NCI-H1048 (cell line): ENCODE data around the gene PARD3.
"Not testable (repeated sequence)": the region's sequence is repeated elsewhere in the genome, so short reads cannot be mapped to it uniquely, and the experiment has no call there.

ENCODE experiments used
- DNase-seq: peaks from one replicate; lab custom pipeline; 2025; lab: John Stamatoyannopoulos, UW

The PARD3 gene

DNA sequence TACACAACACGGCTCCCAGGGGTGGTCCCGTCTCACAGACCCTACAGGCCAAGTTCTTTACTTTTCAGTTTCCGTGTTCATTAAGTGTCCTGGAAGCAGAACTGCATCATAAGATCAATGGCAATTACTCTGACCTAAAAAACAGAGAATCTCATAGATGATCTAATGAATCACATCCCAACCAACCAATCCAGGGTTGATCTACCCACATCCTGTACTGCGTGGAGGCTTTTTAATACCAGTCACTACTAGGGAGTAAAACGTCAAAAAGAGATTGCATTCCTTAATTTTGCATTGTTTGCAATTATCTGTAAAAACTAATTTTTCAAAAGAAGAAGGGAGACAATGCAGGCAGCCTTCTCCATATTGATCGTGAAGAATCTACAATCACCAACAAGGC, 72.6 kb downstream of the PARD3 start:
- DNase-seq = no peak

DNA sequence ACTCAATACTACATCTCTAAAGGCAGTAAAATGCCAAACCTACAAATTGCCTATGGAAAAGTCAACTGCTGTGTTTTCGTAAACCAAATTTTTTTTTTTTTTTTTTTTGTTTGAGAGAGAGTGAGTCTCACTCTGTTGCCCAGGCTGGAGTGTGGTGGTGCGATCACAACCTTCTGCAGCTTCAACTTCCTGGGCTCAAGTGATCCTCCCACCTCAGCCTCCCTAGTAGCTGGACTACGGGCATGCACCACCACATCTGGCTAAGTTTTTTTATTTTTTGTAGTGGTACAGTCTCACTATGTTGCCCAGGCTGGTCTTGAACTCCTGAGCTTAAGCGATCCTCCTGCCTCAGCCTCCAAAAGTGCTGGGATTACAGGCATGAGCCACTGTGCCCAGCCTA, 74.0 kb downstream of the PARD3 start:
- not testable (repeated sequence) for DNase-seq

DNA sequence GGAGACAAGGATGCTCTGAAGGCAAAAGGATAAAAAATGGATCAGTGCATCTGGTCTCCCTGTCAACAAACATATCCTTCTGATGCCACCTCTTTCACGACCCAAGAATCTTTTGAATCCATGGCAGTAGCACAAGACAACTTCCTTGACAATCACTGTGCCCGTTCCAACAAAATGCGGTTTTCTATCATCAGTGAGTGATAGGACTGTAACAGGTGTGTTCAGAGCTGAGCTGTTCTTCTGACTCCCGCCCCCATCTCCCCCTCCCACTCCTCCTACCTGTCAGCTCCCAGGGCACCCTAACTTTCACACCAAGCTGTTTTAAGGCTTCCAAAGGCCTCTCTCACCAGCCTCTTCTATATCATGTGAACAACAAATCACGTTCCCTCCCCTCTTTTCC, 74.8 kb downstream of the PARD3 start:
- no peak for DNase-seq

DNA sequence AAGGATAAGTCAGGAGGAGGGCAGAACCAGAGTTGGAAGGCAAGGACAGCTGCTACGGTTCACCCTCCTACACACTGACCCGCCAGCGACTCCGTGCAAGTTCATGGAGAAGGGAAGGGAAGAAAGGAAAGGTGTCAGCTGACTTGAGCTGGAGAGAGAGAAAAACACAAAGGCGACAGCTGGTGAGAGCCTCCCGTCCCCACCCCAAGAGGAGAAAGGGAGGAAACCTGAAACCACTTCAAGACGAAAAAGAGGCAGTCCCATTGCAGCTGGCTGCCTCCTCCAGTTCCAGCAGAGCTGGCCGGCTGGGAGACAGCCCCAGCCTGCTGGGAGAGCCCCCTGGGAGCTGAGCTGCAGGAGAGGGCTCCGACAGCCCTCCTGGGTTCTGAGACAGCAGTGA, 75.2 kb downstream of the PARD3 start:
- DNase-seq = no peak

DNA sequence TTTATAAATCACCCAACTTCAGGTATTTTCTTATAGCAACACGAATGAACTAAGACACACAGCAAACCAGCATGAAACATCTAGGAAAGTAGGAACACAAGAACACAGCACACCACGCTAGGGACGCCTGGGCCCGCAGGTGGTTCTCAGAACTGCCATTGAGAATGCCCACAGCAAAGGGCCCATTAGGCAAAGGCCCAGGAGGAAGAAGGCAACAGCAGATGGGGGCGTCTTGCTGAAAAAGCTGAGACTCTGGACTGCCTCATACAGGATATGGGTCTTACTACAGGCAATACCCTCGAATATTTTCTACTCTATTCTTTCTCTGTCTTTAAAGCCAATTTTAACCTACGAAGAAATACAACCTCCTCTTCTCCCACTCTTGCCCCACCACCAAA, 77.3 kb downstream of the PARD3 start:
- DNase-seq = no peak

DNA sequence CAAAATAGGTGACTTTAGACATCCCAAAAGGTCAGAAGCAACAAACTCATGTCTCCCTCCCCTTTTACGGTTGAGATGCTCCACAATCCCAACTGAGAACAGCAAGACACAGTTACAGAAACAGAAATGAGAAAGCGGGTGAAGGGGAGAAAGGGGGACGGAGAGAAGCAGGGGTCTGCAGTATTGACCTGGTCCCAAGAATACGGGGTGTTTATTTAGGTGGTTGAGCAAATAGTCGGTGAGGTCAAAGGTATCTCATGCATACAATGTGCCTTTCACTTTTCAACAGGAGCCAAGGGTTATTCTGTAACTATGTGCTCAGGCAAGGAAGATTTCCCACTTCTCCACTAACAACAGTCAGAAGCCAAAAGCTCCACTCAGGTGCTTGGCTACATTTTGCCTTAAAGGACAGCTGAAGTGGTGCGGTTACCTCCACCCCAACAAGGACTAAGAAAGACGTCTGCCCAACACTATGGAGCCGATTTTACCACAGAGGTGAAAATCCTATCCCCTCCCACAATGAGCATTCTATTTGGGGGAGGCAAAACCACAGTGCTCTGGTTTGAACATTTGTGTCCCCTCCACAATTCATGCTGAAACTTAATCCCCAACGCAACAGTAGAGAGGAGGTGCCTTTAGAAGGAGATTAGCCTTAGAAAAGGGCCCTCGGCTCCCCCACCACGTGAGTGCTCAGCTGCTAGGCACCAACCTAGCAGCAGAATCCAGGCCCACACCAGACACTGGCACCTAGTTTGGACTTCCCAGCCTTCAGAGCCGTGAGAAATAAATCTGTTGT, 77.9 kb downstream of the PARD3 start:
- no peak for DNase-seq

DNA sequence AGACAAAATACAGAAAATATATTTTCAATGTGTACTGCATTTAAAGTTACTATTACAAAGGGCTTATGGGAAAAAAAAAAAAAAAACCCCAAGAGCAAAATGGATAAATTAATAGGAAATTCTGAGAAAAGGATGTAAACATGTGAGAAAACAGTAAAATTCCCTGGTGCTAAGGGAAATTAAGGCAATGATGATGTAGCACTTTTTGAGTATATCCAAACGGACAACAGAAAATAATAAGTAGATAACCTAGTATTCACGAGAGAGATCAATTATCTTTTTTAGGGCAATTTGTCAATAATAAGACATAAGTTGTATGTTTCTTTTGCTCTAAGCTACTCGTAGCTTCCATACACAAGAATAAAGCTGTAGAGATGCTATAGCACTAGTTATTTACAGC, 80.2 kb downstream of the PARD3 start:
- no peak for DNase-seq

DNA sequence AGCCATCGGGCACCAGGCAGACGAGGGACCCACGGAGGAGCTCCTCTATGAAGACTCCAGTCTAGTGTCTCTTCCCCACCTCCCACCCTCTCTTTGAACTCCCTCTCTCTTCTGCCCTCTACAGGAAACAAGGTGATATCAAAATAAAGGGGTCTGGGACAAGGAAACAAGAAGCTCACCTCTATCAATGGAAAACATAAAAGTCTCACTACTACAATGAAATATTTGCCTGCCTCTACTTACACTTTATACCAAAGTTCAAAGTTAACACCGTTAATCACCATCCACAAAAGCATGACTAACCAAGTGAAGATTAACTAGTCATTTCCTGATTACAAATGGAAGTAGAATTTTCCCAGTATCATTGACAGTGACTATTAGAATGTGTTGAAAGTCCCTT, 82.2 kb downstream of the PARD3 start:
- DNase-seq = no peak

DNA sequence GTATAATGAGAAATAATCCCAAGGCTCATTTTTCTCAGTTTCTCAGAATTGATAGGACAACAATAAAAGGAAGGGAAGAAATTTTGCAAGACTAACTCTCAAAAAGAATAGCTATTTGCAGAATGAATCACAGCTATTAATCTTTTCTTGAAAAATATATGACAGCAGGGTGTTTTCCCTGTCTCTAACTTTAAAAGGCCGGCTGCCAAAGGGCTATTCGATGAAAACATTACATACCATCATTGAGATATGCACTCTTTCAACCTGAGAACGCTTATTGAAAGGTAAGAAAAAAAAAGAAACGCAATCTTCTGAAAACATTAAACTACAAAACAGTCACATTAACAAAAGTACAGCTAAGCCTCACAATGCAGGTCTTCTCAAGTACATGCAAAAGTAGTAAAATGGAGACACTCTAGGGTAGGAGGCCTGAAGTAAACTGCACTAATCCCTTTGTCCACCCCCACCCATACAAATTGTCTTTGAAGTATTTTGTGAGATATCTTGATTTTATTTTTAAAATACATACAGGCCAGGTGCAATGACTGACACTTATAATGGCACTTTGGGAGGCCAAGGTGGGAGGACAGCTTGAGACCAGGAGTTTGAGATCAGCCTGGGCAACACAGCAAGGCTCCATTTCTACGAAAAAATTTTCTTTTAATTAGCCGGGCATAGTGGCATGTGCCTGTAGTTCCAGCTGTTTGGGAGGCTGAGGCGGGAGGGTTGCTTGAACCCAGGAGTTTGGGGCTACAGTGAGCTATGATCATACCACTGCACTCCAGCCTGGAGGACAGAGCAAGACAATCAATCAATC, 83.0 kb downstream of the PARD3 start:
- no peak for DNase-seq

DNA sequence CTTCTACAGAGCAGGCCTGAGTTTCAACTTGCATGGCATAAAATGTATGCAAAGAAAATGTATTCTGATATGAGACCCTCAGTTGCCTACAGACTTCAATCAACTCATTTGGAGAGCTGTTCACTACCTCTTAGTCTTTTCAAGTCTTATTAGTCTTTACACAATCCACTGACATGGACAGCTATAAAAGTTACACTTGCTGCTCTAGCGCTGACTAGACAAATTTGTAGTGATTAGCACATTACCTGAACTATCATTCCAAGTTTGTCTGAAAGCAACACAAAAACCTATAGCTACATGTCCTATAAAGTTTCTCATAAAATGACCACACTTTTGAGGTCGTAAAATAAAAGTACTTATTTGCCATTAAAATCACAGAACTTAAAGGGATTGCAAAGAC, 83.9 kb downstream of the PARD3 start:
- DNase-seq = no peak

DNA sequence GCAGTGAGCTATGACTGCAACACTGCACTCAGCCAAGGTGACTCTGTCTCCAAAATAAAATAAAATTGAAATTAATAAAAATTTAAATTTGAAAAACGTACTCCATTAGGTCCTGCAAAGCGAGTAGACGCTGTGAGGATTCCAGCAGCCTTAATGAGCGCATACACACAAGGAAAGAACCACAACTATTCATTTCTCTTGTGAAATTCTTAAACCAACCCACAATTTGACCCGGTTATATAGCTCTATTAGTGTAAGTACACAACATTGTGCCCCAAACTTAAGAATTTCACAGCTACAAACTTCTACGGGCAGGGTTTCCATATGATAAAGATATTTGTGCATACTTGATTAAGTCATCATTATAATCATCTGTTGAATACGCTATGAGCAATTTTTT, 84.4 kb downstream of the PARD3 start:
- DNase-seq = no peak

DNA sequence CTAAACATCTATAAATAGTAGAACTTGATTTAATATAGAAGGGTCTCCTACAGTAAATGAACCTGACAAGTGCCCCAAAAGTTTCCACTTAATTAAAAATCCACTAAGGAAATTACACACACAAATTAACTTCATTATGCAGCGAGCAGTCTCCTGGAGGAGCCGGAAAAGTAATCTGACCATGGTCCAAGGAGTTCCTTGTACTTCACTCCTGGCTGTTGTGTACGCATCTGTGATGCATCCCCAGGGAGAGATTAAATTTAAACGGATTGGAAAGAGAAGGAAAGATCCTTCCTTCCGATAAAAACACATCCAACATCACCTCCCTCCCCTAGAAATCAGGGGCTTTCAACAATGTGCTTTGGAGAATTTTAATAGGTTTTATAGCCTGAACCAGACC, 85.5 kb downstream of the PARD3 start:
- DNase-seq = no peak

DNA sequence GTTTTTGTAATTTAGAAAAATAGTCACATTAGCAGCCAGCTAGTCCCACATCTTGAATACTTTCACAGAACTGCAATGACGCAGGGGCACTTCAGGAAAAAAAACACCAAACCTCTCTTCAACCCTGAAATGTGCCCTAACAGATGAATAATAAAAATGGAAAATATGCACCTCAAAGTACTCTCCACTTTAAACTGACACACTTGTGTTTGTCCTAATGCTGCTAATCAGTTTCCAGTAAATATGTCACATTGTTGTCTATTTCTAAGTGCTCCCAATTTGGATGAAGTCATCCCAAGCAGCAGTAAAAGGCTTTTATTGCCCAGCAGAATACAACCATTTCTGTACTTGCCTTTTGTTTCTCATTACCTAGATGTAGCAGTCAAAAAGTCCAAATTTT, 86.7 kb downstream of the PARD3 start:
- DNase-seq = no peak

DNA sequence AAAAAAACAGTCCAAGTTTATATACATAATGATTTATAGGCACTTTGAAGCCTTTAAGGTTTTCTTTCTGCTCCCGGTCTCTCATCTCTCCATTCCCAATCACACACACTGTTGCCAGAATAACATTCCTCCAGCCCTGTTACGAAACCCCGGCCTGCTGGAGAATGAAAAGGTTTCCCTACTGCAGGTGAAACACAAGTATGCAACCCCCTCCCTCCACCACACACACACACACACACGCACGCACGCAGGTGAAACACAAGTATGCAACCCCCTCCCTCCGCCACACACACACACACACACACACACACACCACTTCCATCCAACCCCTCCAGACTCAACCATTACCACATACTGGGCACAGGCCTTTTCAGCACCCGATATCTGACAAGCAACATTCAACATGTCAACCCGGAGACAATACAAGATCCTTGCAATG, 87.5 kb downstream of the PARD3 start:
- DNase-seq = no peak

DNA sequence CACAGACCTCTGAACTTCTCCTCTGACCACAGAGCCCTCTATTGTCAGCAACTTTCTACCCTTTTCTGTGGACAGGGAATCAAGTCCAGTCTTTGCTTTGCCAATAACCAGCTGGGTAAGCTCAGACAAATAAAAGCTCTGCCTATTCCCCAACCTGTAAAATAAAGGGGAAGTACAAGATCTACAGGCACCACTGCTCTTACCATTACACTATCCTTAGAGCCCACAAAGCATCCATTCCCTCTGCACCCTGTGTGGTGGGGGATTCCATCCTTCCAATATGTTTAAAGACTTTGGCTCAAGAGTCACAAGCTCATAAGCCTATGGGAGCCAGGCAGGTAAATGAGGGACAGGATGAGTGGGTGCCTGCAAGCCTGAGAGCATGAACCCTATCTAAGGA, 88.2 kb downstream of the PARD3 start:
- no peak for DNase-seq

DNA sequence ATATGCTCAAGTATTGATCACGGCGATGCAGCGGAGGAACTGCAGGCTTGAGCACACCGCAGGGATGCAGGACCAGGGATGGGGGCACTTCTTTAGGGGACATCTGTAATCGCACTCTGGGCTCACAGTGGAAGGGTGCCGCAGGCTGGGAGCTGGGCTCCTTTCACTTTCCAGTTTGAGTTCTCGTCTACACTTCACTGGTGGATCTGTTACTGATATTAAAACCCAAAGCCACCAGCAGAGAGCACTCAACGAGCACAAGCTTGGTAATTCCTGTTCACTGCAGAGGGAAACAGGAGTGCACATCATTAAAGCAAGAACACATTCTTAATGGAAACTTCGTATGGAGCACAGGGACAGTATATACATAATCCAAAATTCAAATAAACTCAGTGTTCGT, 91.3 kb downstream of the PARD3 start:
- no peak for DNase-seq

DNA sequence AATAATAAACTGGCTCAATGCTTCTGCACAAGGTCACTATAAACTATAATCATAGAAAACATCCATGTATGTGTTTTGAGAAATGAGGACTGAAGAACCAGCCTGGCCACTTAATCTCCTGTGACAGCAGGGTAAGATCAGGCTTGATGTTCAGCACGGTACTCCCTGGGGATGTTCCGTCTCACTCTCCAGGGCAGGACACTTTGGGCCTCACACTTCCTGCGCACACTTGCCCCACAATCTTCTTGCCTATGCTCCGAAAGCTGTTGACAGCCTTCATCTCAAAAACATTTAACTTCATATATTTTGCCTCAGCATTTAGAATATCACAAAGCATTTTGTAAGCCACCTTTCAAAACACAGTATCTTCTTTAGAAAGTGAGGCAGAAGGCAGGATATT, 92.7 kb downstream of the PARD3 start:
- no peak for DNase-seq

DNA sequence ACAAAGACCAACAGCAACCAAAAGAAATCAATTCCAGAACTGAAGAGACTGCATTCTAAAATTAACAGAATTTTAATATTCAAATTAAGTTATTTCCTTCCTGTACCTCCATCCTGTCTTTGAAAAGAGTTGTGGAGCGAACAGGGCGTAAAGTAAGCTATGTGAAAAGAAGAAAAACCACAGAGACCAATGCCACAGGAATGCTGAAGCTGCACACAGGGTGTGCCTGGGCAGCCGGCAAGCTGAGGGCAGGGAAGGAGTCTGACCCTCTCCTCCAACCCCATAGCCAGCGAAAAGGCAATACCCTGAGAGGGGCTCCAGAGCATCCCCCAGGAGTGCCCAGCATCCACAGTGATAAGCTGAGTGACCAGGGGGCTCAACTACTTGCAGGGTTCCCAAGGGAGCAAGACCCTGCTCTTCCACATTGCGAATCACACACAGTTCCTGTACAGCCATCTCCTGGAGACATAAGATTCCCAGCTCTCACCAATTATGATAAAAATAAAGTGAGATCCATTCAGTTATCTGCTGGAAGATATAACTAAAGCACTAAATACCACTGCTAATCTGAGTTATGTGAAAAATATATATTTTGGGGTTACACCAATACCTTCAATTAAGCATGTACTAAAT, 93.8 kb downstream of the PARD3 start:
- DNase-seq = peak; percentile 39

DNA sequence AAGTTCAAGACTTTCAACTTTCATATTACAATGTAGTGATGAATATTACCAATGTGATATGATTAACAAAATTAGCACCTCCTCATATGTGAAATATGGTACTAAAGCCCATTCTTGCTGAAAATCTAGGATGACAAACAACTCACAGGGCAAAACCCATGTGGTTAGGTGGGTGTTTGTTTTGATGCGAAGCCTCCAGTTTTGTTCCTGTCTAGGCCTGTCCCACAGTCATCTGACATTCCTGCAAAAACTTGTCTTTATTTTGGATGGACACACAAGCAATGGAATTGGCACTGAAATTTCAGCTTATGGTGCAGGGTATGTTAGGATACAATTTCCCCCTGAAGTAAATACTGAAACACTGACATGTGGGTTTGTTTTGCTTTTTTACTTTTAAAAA, 95.3 kb downstream of the PARD3 start:
- no peak for DNase-seq

DNA sequence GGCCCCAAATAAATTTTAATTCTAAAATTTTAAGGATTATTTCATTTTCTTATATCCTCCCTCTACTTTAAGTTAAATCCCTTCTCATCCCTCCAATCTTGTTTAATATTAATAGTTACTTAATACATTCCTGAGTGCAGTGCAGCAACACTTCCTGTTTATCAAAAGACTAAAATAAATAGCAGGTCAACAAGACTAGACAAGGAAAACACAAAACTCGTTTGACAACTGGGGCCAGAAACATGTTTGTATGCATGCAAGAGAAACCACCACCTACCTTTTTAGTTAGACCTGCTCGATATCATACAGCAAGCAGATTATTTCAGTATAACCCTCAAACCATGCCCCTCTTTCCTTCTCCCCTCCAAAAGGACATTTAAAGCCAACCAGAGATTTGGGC, 95.8 kb downstream of the PARD3 start:
- no peak for DNase-seq

DNA sequence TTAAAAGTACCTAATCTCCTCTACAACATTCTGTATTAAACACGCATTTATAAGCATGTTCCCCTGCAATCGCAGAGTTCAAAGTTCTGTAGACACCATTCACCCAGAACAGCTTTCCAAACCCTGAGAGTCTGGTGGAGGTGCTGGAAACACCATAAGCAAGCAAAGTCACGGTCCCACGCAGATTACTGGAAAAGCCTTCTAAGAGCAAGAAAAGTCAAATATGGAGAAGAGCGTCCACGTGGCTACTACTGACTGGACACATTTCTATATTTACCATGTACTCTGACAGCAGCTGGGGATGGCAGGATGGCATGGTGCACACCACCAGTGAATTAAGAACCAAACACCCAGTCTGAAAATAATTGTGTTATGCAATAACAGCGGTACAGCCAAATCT, 97.7 kb downstream of the PARD3 start:
- no peak for DNase-seq

DNA sequence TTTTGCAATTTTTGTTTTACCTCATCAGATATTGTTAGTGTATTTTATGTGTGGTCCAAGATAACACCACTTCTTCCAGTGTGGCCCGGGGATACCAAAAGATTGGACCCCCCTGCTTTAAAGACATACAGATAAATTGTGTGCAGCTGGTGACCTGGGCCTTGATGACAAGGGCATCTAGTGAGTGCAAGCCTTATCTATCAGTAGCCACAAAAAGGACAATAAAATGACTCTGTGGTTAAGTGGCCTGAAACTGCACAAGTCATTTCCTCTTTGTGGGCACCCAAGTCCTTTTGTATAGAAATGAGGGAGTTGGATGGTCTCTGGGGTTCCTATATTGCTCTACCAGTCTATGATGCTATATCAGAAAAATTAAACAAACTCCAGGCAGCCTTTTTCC, 98.1 kb downstream of the PARD3 start:
- no peak for DNase-seq

DNA sequence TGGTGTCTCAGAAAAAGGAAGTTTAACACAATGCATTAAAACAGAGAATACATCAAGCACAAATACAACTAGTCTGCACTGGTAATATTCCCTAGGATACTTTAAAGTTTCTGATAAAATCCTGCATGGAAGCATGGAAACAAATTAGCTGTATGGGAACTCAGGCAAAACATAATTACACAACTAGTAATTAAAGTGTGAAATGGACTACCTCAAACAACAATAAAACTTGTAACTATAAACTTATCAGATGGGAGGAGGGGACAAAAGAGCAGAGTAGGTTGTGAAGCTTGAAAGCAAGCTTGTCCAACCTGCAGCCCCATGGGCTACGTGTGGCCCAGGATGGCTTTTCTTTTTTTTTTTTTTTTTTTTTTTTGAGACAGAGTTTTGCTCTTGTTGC, 98.9 kb downstream of the PARD3 start:
- DNase-seq = no peak
